ENCODE measurements around the gene CDH13.
A peak's percentile ranks its signal among the peaks of the same experiment; 100 is the strongest.

Gene CDH13

DNA sequence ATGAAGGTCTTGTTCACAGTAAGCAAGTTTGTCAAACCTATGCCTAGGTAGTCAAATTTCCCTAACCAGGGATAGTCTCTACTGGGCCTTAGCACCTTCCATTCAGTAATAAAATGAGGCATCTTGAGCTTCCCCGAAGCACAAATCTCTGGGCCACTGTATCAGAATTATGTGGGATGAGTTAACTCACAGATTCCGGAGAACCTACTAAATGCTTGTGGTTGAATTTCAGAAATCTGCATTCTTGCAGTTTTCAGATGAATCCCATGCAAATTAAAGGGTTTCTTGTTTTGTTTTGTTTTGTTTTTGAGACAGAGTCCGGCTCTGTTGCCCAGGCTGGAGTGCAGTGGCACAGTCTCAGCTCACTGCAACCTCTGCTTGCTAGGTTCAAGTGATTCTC lies 702.2 kb downstream of the CDH13 start:
- DNase-seq = no peak

DNA sequence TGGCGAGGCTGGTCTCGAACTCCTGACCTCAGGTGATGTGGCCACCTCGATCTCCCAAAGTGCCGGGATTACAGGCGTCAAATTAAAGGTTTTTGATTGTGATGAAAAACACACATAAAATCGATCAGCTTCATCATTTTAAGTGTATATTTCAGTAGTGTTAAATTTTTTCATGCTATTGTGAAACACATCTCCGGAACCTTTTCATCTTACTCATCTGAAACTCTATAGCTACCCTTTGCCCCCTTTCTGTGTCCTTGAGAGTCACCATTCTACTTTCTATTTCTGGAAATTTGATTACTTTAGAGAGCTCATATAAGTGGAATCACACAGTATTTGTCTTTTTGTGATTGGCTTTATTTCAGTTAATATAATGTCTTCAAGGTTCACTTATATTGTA lies 702.7 kb downstream of the CDH13 start:
- DNase-seq = no peak

GRCh38 chr16:83330251-83330650 lies 703.5 kb downstream of the CDH13 start:
- no peak for DNase-seq

- no peak for DNase-seq
These were observed 708.3 kb downstream of the CDH13 start for GRCh38 chr16:83335076-83335475.

DNA sequence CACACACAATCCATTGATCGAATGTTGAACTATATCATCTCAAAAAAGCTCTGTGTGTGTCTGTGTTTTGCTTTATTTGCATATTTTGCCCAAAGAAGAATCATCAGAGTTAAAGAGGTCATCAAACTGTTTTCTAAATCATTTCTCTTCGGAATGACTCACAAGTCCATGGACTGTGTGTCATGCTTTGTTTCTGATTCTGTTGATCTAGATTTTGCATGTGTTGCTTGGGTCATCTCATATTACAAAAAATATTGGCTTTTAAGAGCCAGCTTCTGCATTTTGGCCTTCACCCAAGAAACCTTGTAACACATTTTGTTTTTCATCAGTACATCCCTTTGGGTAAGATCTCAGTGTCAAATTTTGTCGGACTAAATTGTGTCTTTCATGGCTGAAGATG lies 709.8 kb downstream of the CDH13 start:
- no peak for DNase-seq

GRCh38 chr16:83338138-83338537 lies 711.4 kb downstream of the CDH13 start:
- DNase-seq = no peak

DNA sequence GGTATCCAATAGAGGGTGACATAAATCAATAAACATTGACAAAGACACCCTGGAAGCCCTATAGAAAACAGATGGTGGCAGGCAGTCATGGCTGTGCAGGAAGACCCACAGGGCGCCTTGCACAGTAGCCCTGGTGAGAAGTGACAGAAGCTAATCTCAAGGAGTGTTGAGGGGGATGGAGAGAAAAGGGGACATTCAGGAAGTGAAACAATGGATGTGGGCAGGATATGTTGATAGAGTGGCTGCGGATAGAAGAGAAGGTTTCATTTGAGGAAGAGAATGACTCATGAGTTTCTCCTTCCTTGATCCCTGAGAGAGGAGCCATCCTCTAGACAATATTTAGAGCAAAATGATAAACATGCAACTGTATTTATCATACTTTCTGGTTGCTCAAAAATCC lies 712.2 kb downstream of the CDH13 start:
- no peak for DNase-seq

- DNase-seq = no peak
These were observed 717.2 kb downstream of the CDH13 start for GRCh38 chr16:83343935-83344366.

- no peak for DNase-seq
These were observed 719.3 kb downstream of the CDH13 start for GRCh38 chr16:83345846-83346640.

GRCh38 chr16:83348991-83349390 lies 722.2 kb downstream of the CDH13 start:
- no peak for DNase-seq

GRCh38 chr16:83350481-83350880 lies 723.7 kb downstream of the CDH13 start:
- no peak for DNase-seq

DNA sequence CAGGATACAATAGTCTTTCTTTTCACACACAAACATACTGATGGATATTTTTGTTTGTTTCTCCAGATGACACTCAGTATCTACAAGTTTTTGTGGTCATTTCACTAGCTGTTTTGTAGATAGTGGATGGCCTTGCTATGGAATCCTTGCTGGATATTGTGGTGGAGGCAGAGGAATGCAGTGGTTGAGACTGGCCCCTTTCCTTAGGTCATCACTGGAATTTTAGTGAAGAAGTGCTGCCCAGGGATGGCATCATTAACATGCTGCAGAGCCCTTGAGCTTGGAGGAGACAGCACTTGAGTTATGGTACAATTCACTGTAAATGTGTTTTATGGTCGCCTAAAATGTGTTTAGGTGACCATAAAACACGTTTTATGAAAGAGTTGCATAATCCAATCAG lies 725.1 kb downstream of the CDH13 start:
- DNase-seq = no peak

DNA sequence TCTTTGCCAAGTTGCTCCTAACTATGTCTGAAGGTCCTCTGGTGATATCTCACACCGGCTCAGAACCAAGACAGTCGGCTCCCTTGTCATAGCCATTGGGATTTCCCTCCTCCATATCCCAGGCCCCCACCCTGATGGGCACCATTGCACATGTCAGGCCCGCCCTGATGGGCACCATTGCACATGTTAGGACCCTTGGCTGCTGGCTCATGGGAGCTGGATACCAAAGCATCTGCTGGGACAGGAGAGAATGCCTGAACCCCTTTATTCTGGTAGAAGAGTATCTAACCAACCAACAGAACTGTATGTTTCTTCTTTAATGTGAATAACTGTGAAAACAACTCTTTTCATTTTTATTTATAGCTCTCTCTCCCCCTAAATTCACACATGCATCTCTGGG lies 726.5 kb downstream of the CDH13 start:
- DNase-seq = no peak

- DNase-seq = no peak
These were observed 727.2 kb downstream of the CDH13 start for GRCh38 chr16:83354015-83354414.

DNA sequence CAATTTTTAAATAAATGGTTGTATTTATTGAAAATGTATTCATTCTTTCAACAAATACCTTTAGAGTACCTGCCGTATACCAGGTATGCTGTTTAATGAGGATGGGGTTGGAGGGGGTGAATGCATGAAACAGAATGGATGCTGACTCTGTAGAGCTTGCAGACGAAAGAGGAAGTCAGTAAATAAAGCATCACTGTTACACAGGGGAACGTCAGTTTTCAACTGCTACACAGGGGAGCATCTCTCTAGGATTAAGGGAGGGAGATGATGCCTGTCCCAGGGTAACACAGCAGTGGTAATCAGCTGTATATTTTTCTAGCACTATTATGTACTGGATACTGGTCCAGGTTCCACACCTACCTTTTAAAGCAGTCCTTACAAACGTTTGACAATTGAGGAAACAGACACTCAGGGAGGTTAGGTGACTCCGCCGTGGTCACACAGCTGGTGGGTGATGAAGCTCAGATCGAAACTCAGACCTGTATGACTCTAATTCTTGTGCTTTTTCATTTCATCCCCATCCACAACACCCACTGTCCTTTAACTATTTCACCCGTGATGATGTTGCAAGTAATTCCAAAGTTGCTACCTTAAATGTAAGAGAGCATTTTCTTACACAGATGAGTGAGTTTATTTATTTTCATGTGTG lies 728.9 kb downstream of the CDH13 start:
- DNase-seq = no peak

DNA sequence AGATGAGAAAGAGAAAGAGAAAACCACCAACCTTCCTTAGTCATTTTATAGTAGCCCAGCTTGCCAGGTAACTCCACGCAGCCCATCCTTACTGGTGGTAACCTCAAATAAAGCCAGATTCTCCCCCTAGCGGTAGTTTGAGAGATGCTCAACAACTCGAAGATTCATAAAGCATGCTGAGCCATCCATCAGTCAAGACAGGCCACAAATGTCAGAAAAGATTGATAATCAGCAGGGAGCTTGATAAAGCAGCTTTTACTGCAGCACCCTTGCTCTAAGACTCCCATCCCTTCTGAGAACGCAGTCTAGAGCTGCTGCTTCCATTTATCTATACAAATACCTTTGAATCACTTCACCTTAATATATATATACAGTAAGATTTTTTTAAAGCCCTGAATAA lies 729.5 kb downstream of the CDH13 start:
- DNase-seq = peak; percentile 1

- DNase-seq = no peak
These were observed 730.2 kb downstream of the CDH13 start for GRCh38 chr16:83356986-83357385.

DNA sequence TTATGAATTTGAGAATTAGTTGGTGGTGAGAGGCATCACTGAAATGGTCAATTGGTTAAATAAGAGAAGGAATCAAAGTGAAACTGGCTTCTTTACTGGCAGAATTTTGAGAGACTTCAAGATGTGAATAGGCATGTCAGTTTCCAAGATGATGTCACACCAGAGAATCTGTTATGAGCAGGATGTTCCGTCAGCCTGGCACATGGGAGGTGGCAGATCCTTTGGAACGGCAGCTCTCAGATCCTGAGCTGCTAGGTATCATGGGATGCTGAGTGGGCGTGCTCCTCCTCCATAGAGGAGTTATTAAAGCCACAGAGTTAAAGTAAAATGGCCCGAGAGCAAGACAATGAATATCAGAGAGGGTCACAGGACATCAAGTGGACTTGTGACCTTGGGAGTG lies 736.8 kb downstream of the CDH13 start:
- DNase-seq = no peak

GRCh38 chr16:83365166-83365565 lies 738.4 kb downstream of the CDH13 start:
- no peak for DNase-seq

GRCh38 chr16:83366228-83366627 lies 739.5 kb downstream of the CDH13 start:
- DNase-seq = no peak

GRCh38 chr16:83374979-83375378 lies 748.2 kb downstream of the CDH13 start:
- DNase-seq = no peak

GRCh38 chr16:83389751-83390150 lies 763.0 kb downstream of the CDH13 start:
- no peak for DNase-seq

GRCh38 chr16:83390759-83391158 lies 764.0 kb downstream of the CDH13 start:
- no peak for DNase-seq

GRCh38 chr16:83392743-83393142 lies 766.0 kb downstream of the CDH13 start:
- DNase-seq = no peak
